Hippocampal formation (tissue), 2 donors: ENCODE results near the gene HPGDS.
"Not testable (repeated sequence)": the region's sequence is repeated elsewhere in the genome, so short reads cannot be mapped to it uniquely, and the experiment has no call there.

Source experiments
- DNase-seq, 2 donors: peaks; one replicate each; lab custom pipeline; 2025; lab: John Stamatoyannopoulos, UW

The HPGDS gene

GRCh38 chr4:94325835-94326234 is 16.8 kb downstream of the HPGDS start:
- DNase-seq, result no peak

GRCh38 chr4:94319927-94320326 is 22.7 kb downstream of the HPGDS start:
- DNase-seq, result not testable (repeated sequence)

GRCh38 chr4:94307231-94307871 is 35.3 kb downstream of the HPGDS start:
- no peak for DNase-seq

GRCh38 chr4:94306713-94307112 is 35.9 kb downstream of the HPGDS start:
- DNase-seq, result no peak

- no peak for DNase-seq
These were observed 37.0 kb downstream of the HPGDS start for GRCh38 chr4:94305466-94306225.

- DNase-seq, result peak; percentile 0 to 29
These were observed 38.2 kb downstream of the HPGDS start for GRCh38 chr4:94304365-94304971.

GRCh38 chr4:94302191-94302590 is 40.4 kb downstream of the HPGDS start:
- no peak for DNase-seq

GRCh38 chr4:94298725-94299252 is 43.8 kb downstream of the HPGDS start:
- no peak for DNase-seq

GRCh38 chr4:94295473-94295872 is 47.2 kb downstream of the HPGDS start:
- not testable (repeated sequence) for DNase-seq

GRCh38 chr4:94293981-94294380 is 48.7 kb downstream of the HPGDS start:
- DNase-seq, result not testable (repeated sequence)

GRCh38 chr4:94290245-94290644 is 52.4 kb downstream of the HPGDS start:
- DNase-seq, result no peak

GRCh38 chr4:94285666-94286065 is 57.0 kb downstream of the HPGDS start:
- DNase-seq, result no peak

GRCh38 chr4:94284889-94285288 is 57.7 kb downstream of the HPGDS start:
- no peak for DNase-seq

- DNase-seq, result no peak
These were observed 63.9 kb downstream of the HPGDS start for GRCh38 chr4:94278781-94279180.

GRCh38 chr4:94277534-94277933 is 65.1 kb downstream of the HPGDS start:
- no peak for DNase-seq

GRCh38 chr4:94276204-94276603 is 66.4 kb downstream of the HPGDS start:
- no peak for DNase-seq

- no peak for DNase-seq
These were observed 67.7 kb downstream of the HPGDS start for GRCh38 chr4:94274912-94275311.

- DNase-seq, result no peak
These were observed 71.4 kb downstream of the HPGDS start for GRCh38 chr4:94271248-94271647.

- no peak for DNase-seq
These were observed 75.6 kb downstream of the HPGDS start for GRCh38 chr4:94267037-94267436.

GRCh38 chr4:94262163-94263016 is 80.2 kb downstream of the HPGDS start:
- no peak for DNase-seq

- no peak for DNase-seq
These were observed 85.8 kb downstream of the HPGDS start for GRCh38 chr4:94256828-94257227.
